GM19324 (cell line): ENCODE results near the gene PPIF.
A peak's percentile ranks its signal among the peaks of the same experiment; 100 is the strongest.

Source experiments
- ATAC-seq: cut with Tn5 transposase; IDR thresholded peaks from one replicate; pipeline ENCODE4 v1.9.1; 2021; ENCODE audit warnings: mild to moderate bottlenecking, moderate library complexity; ENCODE audit not compliant: unreplicated experiment, low FRiP score

PPIF gene

DNA sequence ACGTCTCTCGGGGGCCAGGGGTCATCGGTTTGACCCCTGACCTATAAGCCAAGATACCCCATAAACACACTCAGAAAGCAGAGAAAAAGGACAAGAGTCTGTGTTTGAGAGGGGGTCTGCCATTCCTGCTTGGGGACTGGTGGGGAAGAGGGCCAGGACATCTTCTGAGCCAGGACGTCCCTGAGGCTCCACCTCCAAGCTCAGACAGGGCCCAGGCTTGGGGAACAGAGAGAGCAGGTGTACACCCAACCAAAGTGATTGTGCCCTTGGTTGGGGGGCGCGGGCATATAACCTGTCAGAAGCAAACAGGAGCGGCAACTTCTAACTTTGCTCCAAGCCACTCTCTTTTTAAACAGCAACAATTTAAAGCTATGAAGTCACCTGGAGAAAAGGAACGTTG lies 33.9 kb upstream of the PPIF start:
- ATAC-seq = no peak

DNA sequence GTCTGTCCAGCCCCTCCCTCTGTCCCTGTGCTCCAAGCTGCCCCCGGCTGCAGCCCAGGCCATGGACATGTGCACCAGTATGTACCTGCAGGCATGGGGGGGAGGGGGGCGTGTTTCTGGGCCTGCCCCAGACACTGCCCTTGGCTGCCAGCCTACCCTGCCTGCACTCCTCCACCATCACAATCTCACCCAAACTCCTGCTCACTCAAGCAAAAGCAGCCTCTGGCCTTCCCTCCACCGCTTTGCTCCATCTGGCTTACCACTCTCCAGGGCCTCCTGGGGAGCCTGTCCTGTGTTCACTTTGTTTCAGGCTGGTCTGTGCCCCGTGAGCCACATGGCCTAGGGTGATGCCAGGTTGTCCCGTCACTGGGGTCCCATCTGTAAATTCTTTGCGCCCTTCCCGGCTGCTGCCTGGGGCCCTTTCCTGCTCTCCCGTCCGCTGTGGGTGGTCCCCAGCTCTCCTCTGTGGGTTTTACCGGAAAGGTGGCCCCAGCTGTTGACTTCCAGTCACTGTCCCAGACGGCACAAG lies 33.3 kb upstream of the PPIF start:
- no peak for ATAC-seq

DNA sequence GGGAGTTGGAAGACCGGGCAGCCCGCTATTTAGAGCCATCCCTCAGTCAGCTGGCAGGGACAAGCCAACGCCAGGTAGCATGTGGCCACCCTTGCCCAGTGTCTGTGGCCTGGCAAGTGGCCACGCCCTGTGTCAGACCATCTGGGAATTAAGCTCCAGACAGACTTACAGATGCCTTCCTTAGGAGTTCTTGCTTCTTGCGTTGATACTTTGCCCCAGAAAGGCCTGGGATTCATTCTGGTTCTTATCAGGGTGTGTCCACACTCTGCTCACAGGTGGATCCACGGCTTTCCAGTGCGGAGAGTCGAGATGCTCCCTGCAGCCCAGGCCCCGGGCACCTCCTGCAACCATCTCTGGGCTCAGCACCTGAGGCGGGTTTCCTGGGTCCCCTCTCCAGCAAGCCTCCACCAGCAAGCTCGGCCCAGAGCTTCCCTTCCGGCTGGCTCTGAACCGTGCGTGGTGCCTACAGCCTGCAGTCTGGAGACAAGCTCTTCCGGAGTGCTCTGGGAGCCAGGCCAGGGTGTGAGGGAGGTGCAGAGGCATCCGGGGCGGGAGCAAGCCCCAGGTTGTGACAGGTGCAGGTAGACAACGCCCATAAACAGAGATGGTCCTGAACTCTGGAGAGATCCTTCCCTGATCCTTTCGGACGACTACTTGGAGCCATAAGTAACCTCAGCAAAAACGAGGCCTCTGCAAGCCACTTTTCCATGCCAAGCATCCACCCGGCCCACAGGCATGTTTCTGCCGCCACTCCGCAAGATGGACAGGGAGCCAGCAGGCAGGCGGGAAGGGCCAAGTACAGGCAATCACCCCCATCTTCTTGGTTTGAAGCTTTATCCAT lies 32.3 kb upstream of the PPIF start:
- ATAC-seq = no peak

DNA sequence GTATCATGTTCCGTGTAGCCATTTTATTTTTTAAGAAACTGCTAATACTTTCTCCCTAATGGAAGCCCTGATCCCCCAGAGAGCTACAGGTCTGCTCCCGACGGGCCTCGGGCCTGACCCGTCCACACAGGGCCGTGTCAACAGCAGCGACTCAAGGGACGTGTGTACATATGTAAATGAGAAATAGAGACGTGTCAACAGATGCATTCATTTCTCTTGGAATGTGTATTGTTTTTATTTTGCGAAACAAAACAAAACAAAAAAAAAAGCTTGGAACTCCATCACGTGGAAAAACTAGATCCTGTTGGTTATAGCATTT lies 31.7 kb upstream of the PPIF start:
- no peak for ATAC-seq

DNA sequence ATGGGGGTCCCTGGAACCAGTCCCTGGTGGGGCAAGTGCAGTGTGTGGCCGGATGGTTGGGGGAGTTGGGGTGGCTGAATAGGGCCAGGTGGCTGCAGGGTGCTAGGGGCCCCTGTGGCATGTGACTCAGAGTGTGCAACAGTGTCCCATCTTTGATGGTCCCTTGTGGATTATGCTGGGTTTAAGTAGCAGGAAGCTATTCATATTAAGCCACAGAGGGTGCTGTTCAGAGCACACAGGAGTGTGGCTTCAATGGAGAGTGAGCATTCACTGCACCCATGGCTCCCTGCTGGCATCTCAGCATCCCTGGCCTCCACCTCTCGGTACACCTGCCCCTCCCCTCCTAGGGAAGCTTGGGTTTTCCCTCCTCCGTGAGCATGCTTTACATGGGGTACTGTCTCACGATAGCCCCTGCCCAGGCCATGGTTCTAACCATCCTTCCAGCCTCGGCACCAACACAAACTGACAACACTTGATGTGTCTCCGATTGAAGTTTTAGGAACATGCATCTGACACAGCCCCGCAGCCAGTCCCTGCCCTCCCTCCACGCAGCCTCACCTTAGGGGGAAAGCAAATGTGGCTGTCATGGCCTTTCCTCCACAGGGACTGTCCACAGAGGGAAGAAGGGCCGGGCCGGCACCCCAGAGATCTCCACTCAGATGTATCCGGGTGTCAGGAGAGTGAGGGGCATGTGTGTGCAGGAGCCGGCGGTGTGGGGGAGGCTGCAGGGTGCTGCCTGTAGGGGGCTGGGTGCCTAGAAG lies 30.4 kb upstream of the PPIF start:
- peak; percentile 37 for ATAC-seq

DNA sequence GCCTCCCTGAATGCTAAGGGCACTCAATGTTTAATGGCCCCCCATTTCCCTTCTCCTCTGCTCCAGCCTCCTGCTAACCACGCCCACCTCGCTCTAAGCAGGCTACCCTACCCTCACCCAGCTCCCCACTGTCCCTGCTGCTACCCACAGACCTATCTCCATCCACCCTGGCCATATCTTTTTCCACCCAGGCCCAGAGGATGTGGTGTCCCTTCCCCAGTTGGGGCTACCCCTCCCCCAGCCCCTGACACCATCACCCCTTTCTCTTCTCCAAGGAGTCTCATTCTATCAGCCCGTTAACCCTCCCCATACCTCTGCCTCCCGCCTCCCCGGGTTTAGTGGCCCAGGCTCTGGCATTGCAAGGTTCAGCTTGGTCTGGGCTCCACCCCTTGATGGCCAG lies 28.9 kb upstream of the PPIF start:
- ATAC-seq = no peak

DNA sequence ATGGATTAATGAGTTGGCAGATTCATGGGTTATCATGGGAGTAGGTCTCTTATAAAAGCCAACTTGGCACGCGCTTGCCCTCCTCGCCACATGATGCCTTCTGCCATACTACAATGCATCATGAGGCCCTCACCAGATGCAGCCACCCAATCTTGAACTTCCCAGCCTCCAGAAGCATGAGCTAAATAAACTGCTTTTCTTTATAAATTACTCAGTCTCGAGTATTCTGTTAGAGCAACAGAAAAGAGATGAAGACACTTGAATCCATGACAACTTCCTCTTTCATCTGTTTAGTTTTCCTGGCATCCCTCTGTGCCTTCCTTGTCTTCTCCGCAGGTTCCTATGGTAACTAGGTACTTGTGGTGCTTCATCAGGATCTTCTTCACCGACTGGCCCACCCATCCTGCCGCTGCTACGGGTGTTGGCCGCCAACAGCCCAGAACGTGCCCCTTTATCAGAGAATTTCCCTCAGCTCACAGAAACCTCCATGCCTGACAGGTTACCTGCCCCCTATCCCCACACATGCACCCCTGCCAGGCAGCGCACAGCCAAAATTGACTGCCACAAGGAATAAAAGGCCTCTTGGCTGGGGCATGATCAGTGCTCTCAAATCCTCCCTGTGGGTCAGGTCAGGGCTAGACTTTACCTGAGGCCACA lies 28.0 kb upstream of the PPIF start:
- no peak for ATAC-seq

DNA sequence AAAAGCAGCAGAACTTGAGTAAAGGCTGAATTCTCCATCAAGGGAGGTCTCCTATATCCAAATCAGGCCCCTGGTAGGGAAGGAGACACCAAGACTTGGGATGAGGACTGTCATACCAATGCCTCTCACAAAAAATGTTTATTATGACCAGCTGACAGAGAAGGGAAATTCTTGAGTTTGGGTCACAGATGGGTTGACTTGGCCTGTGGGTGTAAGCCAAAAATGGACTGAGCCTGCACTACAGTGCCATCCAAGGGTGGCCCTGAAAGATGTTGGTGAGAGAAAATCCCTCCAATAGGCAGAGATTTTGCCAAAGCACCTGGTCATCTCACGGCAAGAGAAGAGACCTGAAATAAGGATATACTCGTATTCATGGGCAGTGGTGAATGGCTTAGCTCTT lies 27.0 kb upstream of the PPIF start:
- no peak for ATAC-seq

DNA sequence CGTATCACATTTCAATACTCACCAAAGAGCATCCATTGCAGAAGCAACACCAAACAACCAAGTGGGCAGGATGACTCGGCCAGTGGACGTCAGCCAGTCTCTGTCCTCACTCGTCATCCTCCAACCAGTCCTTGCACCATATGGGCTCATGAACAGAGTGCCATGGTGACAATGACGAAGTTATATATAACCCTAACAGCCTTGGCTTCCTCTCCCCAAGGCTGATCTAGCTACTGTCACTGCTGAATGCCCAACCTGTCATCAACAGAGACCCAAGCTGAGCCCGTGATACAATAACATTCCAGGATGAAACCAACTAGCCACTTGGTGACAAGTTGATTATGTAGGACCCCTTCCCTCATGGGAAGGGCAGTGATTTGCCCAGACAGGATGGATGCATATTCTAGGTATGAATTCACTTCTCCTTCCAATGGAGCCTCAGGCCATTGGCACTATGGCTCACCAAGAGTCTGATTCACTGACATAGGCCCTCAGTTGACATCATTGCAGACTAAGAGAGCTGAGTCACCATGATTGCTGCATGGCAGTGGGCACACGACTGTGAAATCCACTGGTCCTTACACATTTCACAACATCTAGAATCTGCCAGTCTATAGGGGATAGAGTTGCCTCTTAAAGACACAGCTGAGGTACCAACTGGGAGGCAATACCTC lies 26.3 kb upstream of the PPIF start:
- ATAC-seq = no peak

DNA sequence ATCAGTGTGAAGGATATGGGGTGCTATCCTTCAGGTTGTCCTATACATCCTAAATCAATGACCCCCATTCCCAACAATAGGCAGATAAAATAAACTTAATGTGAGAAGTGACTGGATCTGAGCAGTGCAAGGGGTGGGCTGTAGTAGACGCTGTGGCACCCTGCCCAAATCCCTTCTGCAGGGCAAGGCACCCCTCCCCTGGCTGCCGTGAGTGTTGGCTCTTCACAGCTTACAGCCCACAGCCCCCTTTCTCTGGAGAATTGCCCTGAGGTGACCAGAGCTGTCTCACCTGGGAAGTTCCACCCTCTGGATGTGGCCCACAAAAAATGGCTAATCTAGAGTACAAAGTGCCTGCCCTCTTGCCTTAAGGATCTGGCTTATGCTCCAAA lies 25.8 kb upstream of the PPIF start:
- ATAC-seq = no peak

DNA sequence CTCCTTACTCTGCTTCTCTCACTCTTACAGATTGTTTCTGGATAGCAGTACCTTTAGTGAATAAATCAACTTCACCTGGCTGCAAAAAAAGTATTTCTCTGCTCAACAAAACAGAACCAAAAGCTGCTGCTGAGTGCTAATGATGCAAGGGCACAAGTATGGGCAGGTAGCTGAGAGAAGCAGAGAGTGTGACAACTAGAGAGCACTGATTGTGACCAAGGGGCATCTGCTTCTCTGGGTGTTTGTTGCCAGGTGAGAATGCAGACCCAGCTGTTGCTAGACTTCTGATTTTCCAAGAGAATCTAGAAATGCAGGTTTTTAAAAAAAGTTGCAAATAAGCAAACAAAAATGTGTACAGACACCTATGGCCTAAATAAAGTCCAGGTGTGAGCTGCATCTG lies 25.3 kb upstream of the PPIF start:
- ATAC-seq = no peak

DNA sequence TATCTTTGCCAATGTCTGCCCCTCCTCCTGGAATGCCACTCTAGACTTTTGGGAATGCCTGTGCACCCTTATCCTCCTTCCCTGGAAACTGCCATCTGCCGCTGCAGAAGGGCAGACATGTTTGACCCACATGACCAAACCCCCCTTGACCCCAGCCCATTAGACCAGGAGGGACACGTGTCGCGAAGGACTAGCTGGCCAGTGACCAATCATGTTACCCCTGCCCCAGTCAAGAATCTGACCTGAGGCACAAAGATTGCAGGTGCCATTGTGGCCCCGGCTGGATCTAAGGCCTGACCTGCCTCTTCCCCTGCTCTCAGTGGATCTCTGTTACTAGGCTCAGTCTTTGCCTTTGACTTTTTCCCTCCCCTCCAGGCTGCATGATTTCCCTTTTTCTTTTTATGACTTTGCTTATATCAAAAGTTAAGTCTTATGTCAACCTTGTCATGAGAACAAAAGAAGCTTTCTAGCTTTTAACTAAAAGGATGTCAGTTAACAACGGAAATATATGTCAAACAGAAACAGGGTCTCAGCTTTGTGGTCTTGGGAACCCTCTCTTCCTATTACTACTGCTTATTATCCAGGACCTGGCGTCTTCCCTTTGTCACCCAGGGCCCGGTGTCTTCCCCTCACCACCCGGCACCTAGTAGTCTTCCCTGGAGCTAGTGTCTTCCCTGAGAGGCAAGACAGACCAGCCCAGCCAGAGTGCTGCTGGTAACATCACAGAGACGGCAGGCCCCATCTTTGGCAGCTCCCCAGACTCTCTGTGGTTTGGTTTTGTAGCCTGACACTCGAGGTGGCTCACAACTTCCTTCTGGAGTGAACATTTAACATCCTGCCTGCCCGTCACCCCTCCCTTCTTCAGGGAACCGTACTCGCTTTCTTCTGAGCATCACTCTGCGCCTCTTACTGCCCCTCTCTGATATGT lies 24.4 kb upstream of the PPIF start:
- no peak for ATAC-seq

DNA sequence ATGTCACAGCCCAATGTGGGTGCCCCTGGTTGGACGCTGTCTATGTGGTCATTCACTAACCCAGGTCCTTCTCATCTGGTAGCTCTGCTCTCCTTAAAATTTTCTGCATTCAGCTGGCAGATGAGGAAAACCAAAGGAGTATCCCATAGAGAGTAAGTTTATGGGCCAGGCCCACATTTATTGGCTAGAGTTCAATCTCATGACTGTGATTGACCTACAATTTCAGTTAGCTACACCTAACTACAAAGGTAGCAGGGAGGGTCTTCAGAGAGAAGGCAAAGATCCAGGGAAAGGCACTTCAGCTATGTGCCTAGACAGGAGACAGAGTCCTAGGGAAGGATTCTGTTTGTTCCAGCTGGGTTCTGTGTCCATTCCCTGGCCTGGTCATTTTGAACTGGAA lies 23.7 kb upstream of the PPIF start:
- ATAC-seq = no peak

DNA sequence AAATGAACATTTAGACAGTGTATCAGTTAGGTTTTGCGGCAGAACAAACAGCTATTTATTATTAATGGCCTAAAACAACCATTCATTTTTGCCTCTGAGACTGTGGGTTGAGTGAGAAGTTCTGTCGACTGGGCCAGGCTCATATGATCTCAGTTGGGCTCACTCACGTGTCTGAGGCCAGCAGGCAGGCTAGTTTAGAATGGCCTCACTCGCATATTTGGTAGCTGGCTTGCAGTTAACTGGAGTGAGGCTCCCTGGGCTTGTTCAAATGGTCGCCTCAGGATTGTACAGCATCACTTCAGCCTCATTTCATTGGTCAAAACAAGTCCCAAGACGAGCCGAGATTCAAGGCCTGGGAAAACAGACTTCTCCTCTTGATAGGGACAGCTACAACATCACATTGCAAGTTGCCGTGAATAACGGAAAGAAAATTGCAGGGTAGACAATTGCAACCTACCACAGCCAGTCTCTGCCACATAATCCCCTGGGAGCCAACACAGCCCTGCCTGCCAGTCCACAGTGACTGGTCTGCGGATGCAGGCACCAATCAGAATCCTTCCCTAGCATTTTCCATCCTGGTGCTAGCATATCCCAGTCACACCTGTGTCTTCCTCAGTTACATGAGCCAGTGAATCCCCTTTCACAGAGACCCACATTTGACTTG lies 23.1 kb upstream of the PPIF start:
- ATAC-seq = no peak

DNA sequence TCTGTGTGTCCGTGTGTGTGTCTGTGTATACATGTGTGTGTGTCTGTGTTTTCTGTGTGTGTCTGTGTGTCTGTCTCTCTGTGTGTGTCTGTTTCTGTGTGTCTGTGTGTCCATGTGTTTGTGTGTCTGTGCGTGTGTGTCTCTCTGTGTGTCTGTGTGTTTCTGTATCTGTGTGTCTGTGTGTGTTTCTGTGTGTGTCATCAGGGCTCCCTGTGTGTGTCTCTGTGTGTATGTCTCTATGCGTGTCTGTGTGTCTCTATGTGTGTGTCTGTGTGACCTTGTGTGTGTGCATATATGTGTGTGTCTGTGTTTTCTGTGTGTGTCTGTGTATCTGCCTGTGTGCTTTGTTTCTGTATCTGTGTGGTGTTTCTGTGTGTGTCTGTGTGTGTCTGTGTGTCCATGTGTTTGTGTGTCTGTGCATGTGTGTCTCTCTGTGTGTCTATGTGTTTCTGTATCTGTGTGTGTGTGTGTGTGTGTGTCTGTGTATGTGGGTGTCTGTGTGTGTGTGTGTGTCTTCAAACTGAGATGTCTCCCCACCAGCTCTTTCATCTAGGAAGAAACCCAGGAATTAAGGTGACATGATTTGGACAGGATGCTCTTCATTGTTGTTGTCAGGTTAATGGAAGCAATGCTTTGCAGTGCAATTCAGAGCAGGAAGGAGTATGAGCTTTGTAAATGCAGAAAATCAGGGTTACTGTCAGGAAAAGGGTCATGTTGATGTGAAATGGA lies 20.7 kb upstream of the PPIF start:
- ATAC-seq = no peak

DNA sequence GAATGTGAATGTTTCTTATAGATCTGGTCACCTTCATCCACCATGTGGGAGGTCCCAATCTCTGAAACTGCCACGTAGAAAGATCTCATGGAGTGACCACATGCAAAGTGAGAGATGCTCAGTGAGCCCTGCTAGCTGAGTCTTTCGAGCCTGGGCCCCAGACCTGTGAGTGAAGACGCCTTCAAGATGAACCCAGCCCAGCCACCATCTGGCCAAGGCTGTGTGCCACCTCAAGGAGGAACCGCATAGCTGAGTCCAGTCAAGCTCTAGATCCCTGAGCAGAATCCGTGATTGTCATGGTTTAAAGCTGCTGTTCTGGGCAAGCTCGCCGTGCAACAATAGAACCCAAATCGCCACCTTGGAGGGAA lies 20.2 kb upstream of the PPIF start:
- no peak for ATAC-seq

DNA sequence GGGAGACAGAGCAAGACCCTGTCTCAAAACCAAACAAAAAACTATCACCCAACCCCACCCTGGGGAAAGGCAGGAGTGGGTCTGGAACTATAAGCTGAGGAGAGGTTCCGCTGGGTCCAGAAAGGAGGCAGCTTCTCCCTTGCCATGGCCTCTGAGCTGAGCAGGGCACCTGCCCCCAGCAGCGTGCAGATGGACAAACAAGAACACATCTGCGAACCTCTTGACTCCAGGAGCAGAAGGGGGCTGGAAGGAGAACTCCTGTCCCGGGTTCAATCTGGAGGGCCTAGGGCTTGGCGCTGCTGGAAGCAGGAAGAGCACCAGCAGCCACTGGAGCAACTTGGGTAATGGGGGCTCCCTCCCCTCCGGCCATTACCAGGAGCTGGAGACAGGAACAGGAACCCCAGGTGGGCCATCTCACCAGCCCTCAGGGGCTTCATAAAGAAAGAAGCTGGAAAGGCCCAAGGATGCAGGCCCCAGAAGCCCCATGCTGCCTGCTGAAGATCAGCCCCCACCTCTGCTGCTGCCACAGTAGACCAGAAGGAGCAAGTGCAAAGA lies 19.0 kb upstream of the PPIF start:
- no peak for ATAC-seq

DNA sequence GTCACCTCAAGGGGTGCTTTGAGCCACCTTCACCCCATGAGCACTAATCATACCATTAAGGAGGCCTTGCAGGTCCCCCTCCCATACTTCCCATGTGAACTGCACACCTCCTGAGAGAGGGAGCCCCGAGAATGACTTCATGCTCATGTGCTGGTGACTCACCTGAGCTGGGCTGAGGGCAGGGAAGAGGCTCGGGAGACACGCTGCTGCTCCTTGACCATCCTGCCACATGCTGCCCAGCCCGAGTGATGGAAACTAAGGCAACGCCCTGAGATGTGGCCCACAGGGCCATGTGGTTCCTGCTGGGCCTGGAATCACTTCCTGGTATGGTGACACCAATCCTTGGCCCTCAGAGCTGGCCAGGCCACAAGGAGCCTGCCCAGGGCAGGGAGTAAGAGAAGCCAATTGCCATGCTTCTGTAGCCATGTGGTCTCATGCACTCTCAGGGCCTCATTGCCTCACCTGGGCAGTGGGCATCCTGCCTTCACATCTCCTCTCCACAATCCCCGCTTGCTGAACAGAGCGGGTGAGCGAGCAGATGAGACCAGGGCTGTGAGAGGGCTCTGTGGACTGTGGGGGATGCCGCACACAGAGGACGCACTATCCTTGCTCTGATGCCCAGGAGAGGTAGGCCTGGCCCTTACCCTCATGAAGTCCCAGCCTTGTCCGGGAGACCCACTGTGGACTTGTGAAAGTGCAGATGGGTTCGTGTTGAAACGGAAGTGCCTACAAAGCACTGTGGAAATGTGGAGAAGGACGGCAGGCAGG lies 18.3 kb upstream of the PPIF start:
- no peak for ATAC-seq
